Fibroblast of lung (primary cell): ENCODE data around the gene VSTM1. TPM values are rescaled to one million over a fixed set of nuclear protein-coding genes. Genes with fewer than 3 reads are reported as not detected.

Experiments
- DNase-seq, 2 donors: peaks; one replicate each; pipeline versions ENCODE4 v3.0.0 to v3.0.0-alpha.2; 2010; ENCODE audit warnings: low read depth in 2 of 2
- H2AFZ ChIP-seq: 2 replicates; pipeline ENCODE4 v1.5.1; 2012; ENCODE audit warnings: low read length, control low read depth, inconsistent platforms
- H3K27ac ChIP-seq: 2 replicates; pipeline ENCODE4 v1.5.1; 2011; ENCODE audit warnings: low read length, control low read depth; ENCODE audit not compliant: insufficient read depth
- H3K27me3 ChIP-seq: 2 replicates; pipeline ENCODE4 v1.5.1; 2011; ENCODE audit warnings: mild to moderate bottlenecking, low read length; ENCODE audit not compliant: control insufficient read depth, insufficient read depth
- H3K36me3 ChIP-seq: 2 replicates; pipeline ENCODE4 v1.5.1; 2011; ENCODE audit warnings: low read length; ENCODE audit not compliant: control insufficient read depth, insufficient read depth
- H3K4me1 ChIP-seq: 2 replicates; pipeline ENCODE4 v1.5.1; 2011; ENCODE audit warnings: low read length; ENCODE audit not compliant: control insufficient read depth, insufficient read depth; ENCODE audit errors: extremely low read depth
- H3K4me2 ChIP-seq: 2 replicates; pipeline ENCODE4 v1.5.1; 2011; ENCODE audit warnings: low read length, control low read depth; ENCODE audit not compliant: insufficient read depth; ENCODE audit errors: extremely low read depth
- H3K4me3 ChIP-seq, 4 experiments: fragments of 200-600 bp in 1 of 4; sonication (generic) in 1 of 4; replicated peaks in 1 of 4; 2 replicates each; pipeline ENCODE4 v1.5.1; 2011 to 2016; ENCODE audit warnings: low read length in 4 of 4, low read depth in 3 of 4, mild to moderate bottlenecking in 3 of 4, control low read depth in 2 of 4, inconsistent platforms in 1 of 4, mixed read lengths in 1 of 4; ENCODE audit not compliant: insufficient read depth in 1 of 4; ENCODE audit errors: control extremely low read depth in 1 of 4
- H3K79me2 ChIP-seq: 2 replicates; pipeline ENCODE4 v1.5.1; 2012; ENCODE audit warnings: mild to moderate bottlenecking, low read length, inconsistent platforms; ENCODE audit not compliant: control insufficient read depth, insufficient read depth
- H3K9ac ChIP-seq: 2 replicates; pipeline ENCODE4 v1.5.1; 2011; ENCODE audit warnings: mild to moderate bottlenecking, low read length, control low read depth; ENCODE audit not compliant: insufficient read depth
- H3K9me3 ChIP-seq: 2 replicates; pipeline ENCODE4 v1.5.1; 2012; ENCODE audit warnings: low read depth, low read length; ENCODE audit not compliant: control insufficient read depth, insufficient read depth
- H4K20me1 ChIP-seq: 2 replicates; pipeline ENCODE4 v1.5.1; 2011; ENCODE audit warnings: low read length; ENCODE audit not compliant: control insufficient read depth, insufficient read depth; ENCODE audit errors: extremely low read depth
- CTCF ChIP-seq, 2 donors: IDR thresholded peaks in 1 of 2; conservative IDR thresholded peaks in 1 of 2; 1 replicate in 1 of 2; 2 replicates in 1 of 2; pipeline ENCODE4 v1.5.1; 2011 to 2012; ENCODE audit warnings: low read length in 2 of 2, control low read depth in 1 of 2, inconsistent platforms in 1 of 2, low read depth in 1 of 2, mild to moderate bottlenecking in 1 of 2
- EZH2 ChIP-seq: IDR thresholded peaks from 2 replicates; pipeline ENCODE4 v1.5.1; 2012; ENCODE audit warnings: low read length, control low read depth, mild to moderate bottlenecking; ENCODE audit errors: missing control alignments
- polyA plus RNA-seq, 2 donors: library from polyadenylated mRNA; depleted of rRNA in 1 of 2; stranded (reverse) in 1 of 2; unstranded in 1 of 2; fragments of >200 nt; gene quantifications; 2 replicates each; pipeline ENCODE4 v1.2.1, GENCODE V29; 2011 to 2012; ENCODE audit warnings: missing spikeins in 1 of 2
- total RNA-seq: library from RNA; depleted of rRNA; stranded (reverse); fragments of >200 nt; gene quantifications from 2 replicates; pipeline ENCODE4 v1.2.1, GENCODE V29; 2014

Gene VSTM1
- total and polyA plus RNA-seq, 2 donors (not counting 1 experiment from before 2014, with no cell fraction given) = not detected

GRCh38 chr19:54047616-54048015 lies 16.1 kb downstream of the VSTM1 start:
- Histone ChIP-seq H3K4me1 (no peaks in the 10 kb centered on the region), H3K9me3 (no peaks in the 10 kb centered on the region), H3K36me3 (no peaks in the 10 kb centered on the region), H2AFZ (no peak overlapping the region), H3K4me3 (no peak overlapping the region), H3K27me3 (no peaks in the 10 kb centered on the region), H3K4me2 (no peak overlapping the region), H3K27ac (no peak overlapping the region), H3K79me2 (no peaks in the 10 kb centered on the region), H4K20me1 (no peaks in the 10 kb centered on the region), H3K9ac (no peak overlapping the region)
- no peak for DNase-seq
- TF ChIP-seq EZH2 = no peak
- TF ChIP-seq CTCF (conservative IDR thresholded peaks at IDR 0.05 in 1 of 2, IDR thresholded peaks at IDR 0.05 in 1 of 2; ENCODE audit: low read depth in 1 of 2, low read length in 2 of 2) = no peak

GRCh38 chr19:54045771-54046170 lies 17.9 kb downstream of the VSTM1 start:
- H3K36me3 ChIP-seq = no peaks in the 10 kb centered on the region
- H3K9ac ChIP-seq = no peak overlapping the region
- no peak overlapping the region for H3K4me2 ChIP-seq
- H3K79me2 ChIP-seq = no peaks in the 10 kb centered on the region
- no peak for TF ChIP-seq CTCF (conservative IDR thresholded peaks at IDR 0.05 in 1 of 2, IDR thresholded peaks at IDR 0.05 in 1 of 2; ENCODE audit: low read depth in 1 of 2, low read length in 2 of 2)
- TF ChIP-seq EZH2 = no peak
- no peaks in the 10 kb centered on the region for H3K27me3 ChIP-seq
- no peak for DNase-seq
- no peaks in the 10 kb centered on the region for H4K20me1 ChIP-seq
- H2AFZ ChIP-seq = no peak overlapping the region
- no peak overlapping the region for H3K27ac ChIP-seq
- H3K4me3 ChIP-seq = no peak overlapping the region
- H3K4me1 ChIP-seq = no peaks in the 10 kb centered on the region
- H3K9me3 ChIP-seq = no peaks in the 10 kb centered on the region

GRCh38 chr19:54042989-54043388 lies 20.7 kb downstream of the VSTM1 start:
- Histone ChIP-seq H3K36me3 (no peaks in the 10 kb centered on the region), H3K4me1 (no peaks in the 10 kb centered on the region), H3K79me2 (no peaks in the 10 kb centered on the region), H3K9ac (no peak overlapping the region), H3K4me3 (no peak overlapping the region), H3K4me2 (no peak overlapping the region), H3K27me3 (no peaks in the 10 kb centered on the region), H3K9me3 (no peaks in the 10 kb centered on the region), H4K20me1 (no peaks in the 10 kb centered on the region), H2AFZ (no peak overlapping the region), H3K27ac (no peak overlapping the region)
- DNase-seq = no peak
- TF ChIP-seq EZH2 (no peak), CTCF (conservative IDR thresholded peaks at IDR 0.05 in 1 of 2, IDR thresholded peaks at IDR 0.05 in 1 of 2; ENCODE audit: low read depth in 1 of 2, low read length in 2 of 2) (no peak)
